Neural progenitor cell (in vitro differentiated cells): ENCODE data around the gene SLC25A51. TPM values are rescaled to one million over a fixed set of nuclear protein-coding genes. Genes with fewer than 3 reads are reported as not detected.

Experiments used
- DNase-seq: peaks from one replicate; pipeline ENCODE4 v3.0.0-alpha.2; 2016; ENCODE audit warnings: low spot score
- H2AFZ ChIP-seq: fragments of 200-600 bp; sonication (generic); replicated peaks from 2 replicates; pipeline ENCODE4 v1.6.1; 2016; ENCODE audit warnings: antibody characterized with exemption
- H3F3A ChIP-seq: fragments of 200-600 bp; sonication (generic); 2 replicates; pipeline ENCODE4 v1.6.1; 2016; ENCODE audit warnings: antibody characterized with exemption, low read depth
- H3K27ac ChIP-seq: fragments of 200-600 bp; sonication (generic); 2 replicates; pipeline ENCODE4 v1.5.1; 2016; ENCODE audit warnings: mild to moderate bottlenecking
- H3K27me3 ChIP-seq: fragments of 200-600 bp; sonication (generic); 2 replicates; pipeline ENCODE4 v1.6.1; 2016; ENCODE audit warnings: mild to moderate bottlenecking, moderate library complexity
- H3K36me3 ChIP-seq: fragments of 200-600 bp; sonication (generic); 2 replicates; pipeline ENCODE4 v1.5.1; 2016
- H3K4me1 ChIP-seq: fragments of 200-600 bp; sonication (generic); 2 replicates; pipeline ENCODE4 v1.6.1; 2016; ENCODE audit warnings: mixed run types
- H3K4me2 ChIP-seq: fragments of 200-600 bp; sonication (generic); 2 replicates; pipeline ENCODE4 v1.6.1; 2016
- H3K4me3 ChIP-seq: fragments of 200-600 bp; sonication (generic); 2 replicates; pipeline ENCODE4 v1.5.1; 2016
- H3K79me2 ChIP-seq: fragments of 200-600 bp; sonication (generic); 2 replicates; pipeline ENCODE4 v1.6.1; 2016; ENCODE audit warnings: low read depth
- H3K9ac ChIP-seq: fragments of 200-600 bp; sonication (generic); 2 replicates; pipeline ENCODE4 v1.6.1; 2016
- H3K9me3 ChIP-seq: fragments of 200-600 bp; sonication (generic); 2 replicates; pipeline ENCODE4 v1.5.1; 2016; ENCODE audit warnings: low read depth
- H4K20me1 ChIP-seq: fragments of 200-600 bp; sonication (generic); 2 replicates; pipeline ENCODE4 v1.6.1; 2016; ENCODE audit warnings: low read depth
- H3K27ac Mint-ChIP-seq: 3 replicates; pipeline ENCODE4 v1.8.0; 2021; ENCODE audit warnings: mixed read lengths
- H3K27me3 Mint-ChIP-seq: 2 replicates; pipeline ENCODE4 v1.8.0; 2022; ENCODE audit warnings: low read depth, mild to moderate bottlenecking, inconsistent platforms, moderate library complexity, mixed read lengths; ENCODE audit not compliant: insufficient read depth
- H3K36me3 Mint-ChIP-seq: 3 replicates; pipeline ENCODE4 v1.8.0; 2021; ENCODE audit warnings: mixed read lengths
- H3K4me1 Mint-ChIP-seq: 3 replicates; pipeline ENCODE4 v1.8.0; 2021; ENCODE audit warnings: mixed read lengths
- H3K4me3 Mint-ChIP-seq: 3 replicates; pipeline ENCODE4 v1.8.0; 2021; ENCODE audit warnings: mild to moderate bottlenecking, moderate library complexity, mixed read lengths
- H3K9me3 Mint-ChIP-seq: 3 replicates; pipeline ENCODE4 v1.8.0; 2020; ENCODE audit warnings: mixed read lengths
- EZH2 ChIP-seq: fragments of 200-600 bp; sonication (generic); IDR thresholded peaks from 2 replicates; pipeline ENCODE4 v1.6.1; 2017; ENCODE audit warnings: antibody characterized with exemption, mild to moderate bottlenecking, moderate library complexity
- EZH2phosphoT487 ChIP-seq: fragments of 200-600 bp; sonication (generic); IDR thresholded peaks from 2 replicates; pipeline ENCODE4 v1.6.1; 2017; ENCODE audit warnings: antibody characterized with exemption
- total RNA-seq: library from RNA; depleted of rRNA; stranded (reverse); fragments of >200 nt; gene quantifications from 2 replicates; pipeline ENCODE4 v1.2.3, GENCODE V29; 2015; ENCODE audit warnings: low replicate concordance
- TF ChIP-seq, protein P1 (sequence below): fragments of 200-600 bp; sonication (generic); IDR thresholded peaks from 2 replicates; pipeline ENCODE4 v1.5.1; 2017; ENCODE audit warnings: antibody characterized with exemption, mild to moderate bottlenecking

The SLC25A51 gene
- total RNA-seq, 1 donor from 2014 or later: 24.6 TPM

DNA sequence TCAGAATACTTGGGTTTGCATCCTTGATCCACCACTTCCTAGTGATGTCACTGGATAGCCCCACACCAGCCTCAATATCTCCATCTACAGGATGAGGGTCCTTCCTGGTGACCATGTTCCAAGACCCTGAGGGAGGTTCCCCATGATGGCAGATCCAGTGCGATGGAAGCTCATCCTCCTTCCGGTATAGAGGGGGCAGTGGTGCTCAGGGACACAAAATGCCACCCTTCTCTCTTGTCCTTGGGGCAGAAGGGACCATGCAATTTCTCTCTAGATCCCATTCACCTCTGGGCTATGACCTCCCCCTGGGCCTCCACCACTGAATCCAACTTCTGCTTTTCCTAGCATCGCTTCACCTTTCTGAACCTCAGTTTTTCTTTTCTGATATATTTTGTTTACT, 5.4 kb upstream of the SLC25A51 start:
- H3K9me3 Mint-ChIP-seq: no peaks in the 10 kb centered on the region
- H3F3A ChIP-seq: peaks cover 9% of the 10 kb centered on the region
- no peak overlapping the region for H3K4me2 ChIP-seq
- peaks cover 10% of the 10 kb centered on the region for H3K4me1 Mint-ChIP-seq
- H3K4me1 ChIP-seq: peaks cover 9% of the 10 kb centered on the region
- H2AFZ ChIP-seq: no peak overlapping the region
- no peaks in the 10 kb centered on the region for H4K20me1 ChIP-seq
- no peaks in the 10 kb centered on the region for H3K36me3 Mint-ChIP-seq
- no peak overlapping the region for H3K9ac ChIP-seq
- DNase-seq: no peak
- peaks cover 9% of the 10 kb centered on the region for H3K27me3 ChIP-seq
- H3K36me3 ChIP-seq: no peaks in the 10 kb centered on the region
- no peak overlapping the region for H3K27ac ChIP-seq
- no peak overlapping the region for H3K4me3 Mint-ChIP-seq
- TF ChIP-seq EZH2phosphoT487: no peak
- no peak for TF ChIP-seq EZH2
- TF ChIP-seq, protein P1, sequence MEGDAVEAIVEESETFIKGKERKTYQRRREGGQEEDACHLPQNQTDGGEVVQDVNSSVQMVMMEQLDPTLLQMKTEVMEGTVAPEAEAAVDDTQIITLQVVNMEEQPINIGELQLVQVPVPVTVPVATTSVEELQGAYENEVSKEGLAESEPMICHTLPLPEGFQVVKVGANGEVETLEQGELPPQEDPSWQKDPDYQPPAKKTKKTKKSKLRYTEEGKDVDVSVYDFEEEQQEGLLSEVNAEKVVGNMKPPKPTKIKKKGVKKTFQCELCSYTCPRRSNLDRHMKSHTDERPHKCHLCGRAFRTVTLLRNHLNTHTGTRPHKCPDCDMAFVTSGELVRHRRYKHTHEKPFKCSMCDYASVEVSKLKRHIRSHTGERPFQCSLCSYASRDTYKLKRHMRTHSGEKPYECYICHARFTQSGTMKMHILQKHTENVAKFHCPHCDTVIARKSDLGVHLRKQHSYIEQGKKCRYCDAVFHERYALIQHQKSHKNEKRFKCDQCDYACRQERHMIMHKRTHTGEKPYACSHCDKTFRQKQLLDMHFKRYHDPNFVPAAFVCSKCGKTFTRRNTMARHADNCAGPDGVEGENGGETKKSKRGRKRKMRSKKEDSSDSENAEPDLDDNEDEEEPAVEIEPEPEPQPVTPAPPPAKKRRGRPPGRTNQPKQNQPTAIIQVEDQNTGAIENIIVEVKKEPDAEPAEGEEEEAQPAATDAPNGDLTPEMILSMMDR: no peak
- H3K79me2 ChIP-seq: no peaks in the 10 kb centered on the region
- peaks cover 7% of the 10 kb centered on the region for H3K27me3 Mint-ChIP-seq
- no peaks in the 10 kb centered on the region for H3K9me3 ChIP-seq
- no peak overlapping the region for H3K27ac Mint-ChIP-seq
- H3K4me3 ChIP-seq: no peak overlapping the region

DNA sequence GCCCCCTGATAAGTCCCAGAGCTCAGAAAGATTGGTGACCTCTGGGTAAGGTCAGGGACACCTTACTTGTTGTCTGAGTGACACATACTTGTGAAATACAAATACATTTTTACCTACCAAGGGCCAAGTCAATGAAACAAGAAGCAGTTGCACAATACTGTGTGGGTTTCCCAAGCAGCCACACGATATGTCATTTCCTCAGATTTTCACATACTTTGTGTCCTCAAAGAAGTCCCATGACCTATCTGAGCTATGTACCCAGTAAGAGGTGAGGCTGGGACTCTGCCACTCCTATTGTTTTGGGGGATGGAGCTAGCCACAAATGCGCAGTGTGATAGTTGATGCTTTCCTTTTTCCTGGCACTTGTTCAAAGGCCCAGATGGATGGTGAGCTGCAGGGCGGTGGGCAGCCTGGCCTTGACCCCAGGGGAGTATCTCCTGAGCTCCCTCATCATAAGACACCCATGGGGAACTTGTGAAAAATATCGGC, 4.8 kb upstream of the SLC25A51 start:
- Histone ChIP-seq H3K9me3 (no peaks in the 10 kb centered on the region), H3K4me2 (no peak overlapping the region), H3K4me3 (no peak overlapping the region), H4K20me1 (no peaks in the 10 kb centered on the region), H3K27me3 (peaks cover 9% of the 10 kb centered on the region), H2AFZ (no peak overlapping the region), H3K27ac (no peak overlapping the region), H3K4me1 (peaks cover 9% of the 10 kb centered on the region), H3K36me3 (no peaks in the 10 kb centered on the region), H3K79me2 (no peaks in the 10 kb centered on the region), H3K9ac (no peak overlapping the region), H3F3A (peaks cover 9% of the 10 kb centered on the region)
- Mint-ChIP-seq H3K4me3 (no peak overlapping the region), H3K27ac (no peak overlapping the region), H3K4me1 (peaks cover 11% of the 10 kb centered on the region), H3K36me3 (no peaks in the 10 kb centered on the region), H3K9me3 (no peaks in the 10 kb centered on the region), H3K27me3 (peaks cover 8% of the 10 kb centered on the region)
- no peak for DNase-seq
- no peak for TF ChIP-seq EZH2phosphoT487
- TF ChIP-seq EZH2: no peak
- TF ChIP-seq, protein P1: no peak

DNA sequence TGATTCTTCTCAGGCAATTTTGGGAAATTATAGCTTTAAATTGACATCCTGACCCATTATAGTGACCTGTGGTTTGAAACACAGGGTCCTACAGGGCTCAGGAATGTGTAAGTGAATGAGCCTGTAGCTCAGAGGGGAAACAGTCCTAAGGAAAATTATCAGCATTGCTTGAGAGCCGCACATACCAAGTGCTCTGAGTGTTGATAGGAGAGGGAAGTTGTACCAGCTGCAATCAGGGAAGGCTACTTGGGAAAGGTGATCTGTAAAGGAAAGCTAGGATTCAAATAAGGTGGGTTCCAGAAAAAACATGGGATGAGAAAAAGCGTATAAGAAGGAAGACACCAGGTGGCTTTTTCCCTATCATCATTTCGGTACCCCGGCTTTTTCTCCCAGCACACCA, 4.4 kb upstream of the SLC25A51 start:
- Histone ChIP-seq H3K27me3 (peaks cover 9% of the 10 kb centered on the region), H3K36me3 (no peaks in the 10 kb centered on the region), H3K9ac (no peak overlapping the region), H3F3A (peaks cover 9% of the 10 kb centered on the region), H3K9me3 (no peaks in the 10 kb centered on the region), H3K4me1 (peaks cover 9% of the 10 kb centered on the region), H4K20me1 (peaks cover 2% of the 10 kb centered on the region), H3K4me2 (no peak overlapping the region), H2AFZ (no peak overlapping the region), H3K4me3 (no peak overlapping the region), H3K27ac (no peak overlapping the region), H3K79me2 (peaks cover 4% of the 10 kb centered on the region)
- Mint-ChIP-seq H3K27ac (no peak overlapping the region), H3K27me3 (peaks cover 10% of the 10 kb centered on the region), H3K4me3 (no peak overlapping the region), H3K4me1 (peaks cover 8% of the 10 kb centered on the region), H3K36me3 (no peaks in the 10 kb centered on the region), H3K9me3 (no peaks in the 10 kb centered on the region)
- TF ChIP-seq EZH2 (no peak), EZH2phosphoT487 (no peak)
- TF ChIP-seq, protein P1: no peak
- no peak for DNase-seq
